IMR-90 (cell line): Measurements from ENCODE around the gene FER. TPM values are rescaled to one million over a fixed set of nuclear protein-coding genes. Genes with fewer than 3 reads are reported as not detected.

Experiments
- ATAC-seq: fragments of 200-7000 bp; cut with Tn5 transposase; 2 replicates; pipeline ENCODE4 v1.9.1; 2020; ENCODE audit warnings: low read depth, mild to moderate bottlenecking, moderate library complexity
- BruUV-seq: library from RNA; stranded (reverse); fragments of 400-500 nt; replicated peaks from 2 replicates; lab custom pipeline; 2021; lab: Mats Ljungman, UMichigan
- CTCF ChIA-PET: fragments of 300-600 bp; formaldehyde crosslinking; extraction: SDS; loops from one replicate; lab custom pipeline; 2021; ENCODE audit warnings: antibody characterized with exemption; lab: Yijun Ruan, JAX
- POLR2A ChIA-PET: fragments of 300-600 bp; sonication (Branson Sonifier 250); formaldehyde crosslinking; loops from one replicate; lab custom pipeline; 2022; ENCODE audit warnings: antibody characterized with exemption; ENCODE audit not compliant: unreplicated experiment; lab: Charles Lee
- DNase-seq: peaks from one replicate; pipeline ENCODE4 v3.0.0; 2013
- H2AFZ ChIP-seq: replicated peaks from 2 replicates; pipeline ENCODE3; 2013; ENCODE audit warnings: low read length, mild to moderate bottlenecking; ENCODE audit not compliant: poor library complexity
- H2AK5ac ChIP-seq: 2 replicates; pipeline ENCODE4 v1.6.1; 2013; ENCODE audit warnings: low read depth, low read length, inconsistent platforms
- H2AK9ac ChIP-seq: replicated peaks from 2 replicates; pipeline ENCODE3; 2013; ENCODE audit warnings: mild to moderate bottlenecking, low read depth, low read length, moderate library complexity; ENCODE audit not compliant: poor library complexity
- H2BK120ac ChIP-seq: 2 replicates; pipeline ENCODE4 v1.6.1; 2013; ENCODE audit warnings: low read depth, low read length, inconsistent platforms
- H2BK15ac ChIP-seq: 3 replicates; pipeline ENCODE4 v1.6.1; 2013; ENCODE audit warnings: low read depth, low read length, inconsistent platforms
- H2BK20ac ChIP-seq: 2 replicates; pipeline ENCODE4 v1.6.1; 2013; ENCODE audit warnings: low read depth, mild to moderate bottlenecking, inconsistent platforms, low read length, moderate library complexity
- H2BK5ac ChIP-seq: 2 replicates; pipeline ENCODE4 v1.6.1; 2013; ENCODE audit warnings: mild to moderate bottlenecking, low read depth, low read length, inconsistent platforms; ENCODE audit not compliant: poor library complexity, severe bottlenecking
- H3K14ac ChIP-seq: replicated peaks from 2 replicates; pipeline ENCODE4 v1.6.1; 2013; ENCODE audit warnings: low read depth, low read length, inconsistent platforms
- H3K18ac ChIP-seq: 2 replicates; pipeline ENCODE4 v1.6.1; 2013; ENCODE audit warnings: low read depth, low read length, control low read depth
- H3K23ac ChIP-seq: 2 replicates; pipeline ENCODE4 v1.6.1; 2013; ENCODE audit warnings: low read depth, low read length, inconsistent platforms
- H3K27ac ChIP-seq: 2 replicates; pipeline ENCODE4 v1.5.1; 2013; ENCODE audit warnings: mild to moderate bottlenecking, control low read depth, low read length; ENCODE audit not compliant: insufficient read depth
- H3K27me3 ChIP-seq: 2 replicates; pipeline ENCODE4 v1.6.1; 2013; ENCODE audit warnings: low read length; ENCODE audit not compliant: control insufficient read depth, insufficient read depth
- H3K36me3 ChIP-seq: 2 replicates; pipeline ENCODE4 v1.6.1; 2013; ENCODE audit warnings: low read length, mixed read lengths; ENCODE audit not compliant: control insufficient read depth, insufficient read depth
- H3K4ac ChIP-seq: 2 replicates; pipeline ENCODE4 v1.6.1; 2013; ENCODE audit warnings: low read depth, low read length, inconsistent platforms
- H3K4me1 ChIP-seq: 2 replicates; pipeline ENCODE4 v1.6.1; 2013; ENCODE audit warnings: low read length, mixed read lengths; ENCODE audit not compliant: control insufficient read depth, insufficient read depth
- H3K4me2 ChIP-seq: 2 replicates; pipeline ENCODE4 v1.6.1; 2013; ENCODE audit warnings: low read depth, mild to moderate bottlenecking, control low read depth, low read length, moderate library complexity
- H3K4me3 ChIP-seq: 2 replicates; pipeline ENCODE4 v1.5.1; 2013; ENCODE audit warnings: low read depth, mild to moderate bottlenecking, control low read depth, low read length, moderate library complexity; ENCODE audit not compliant: insufficient read depth
- H3K56ac ChIP-seq: 2 replicates; pipeline ENCODE4 v1.6.1; 2013; ENCODE audit warnings: low read length, inconsistent platforms; ENCODE audit not compliant: insufficient read depth; ENCODE audit errors: extremely low read depth
- H3K79me1 ChIP-seq, 2 experiments: 2 replicates each; pipeline ENCODE4 v1.6.1; 2013; ENCODE audit warnings: low read length in 2 of 2, inconsistent platforms in 1 of 2, low read depth in 1 of 2
- H3K9ac ChIP-seq: 2 replicates; pipeline ENCODE4 v1.6.1; 2013; ENCODE audit warnings: low read depth, low read length, control low read depth
- H3K9me1 ChIP-seq: 2 replicates; pipeline ENCODE4 v1.6.1; 2013; ENCODE audit warnings: low read length, inconsistent platforms; ENCODE audit not compliant: insufficient read depth
- H3K9me3 ChIP-seq: 2 replicates; pipeline ENCODE4 v1.6.1; 2013; ENCODE audit warnings: low read length; ENCODE audit not compliant: control insufficient read depth, insufficient read depth
- H4K20me1 ChIP-seq: 2 replicates; pipeline ENCODE4 v1.6.1; 2013; ENCODE audit warnings: low read length, inconsistent platforms; ENCODE audit not compliant: insufficient read depth
- H4K5ac ChIP-seq: 2 replicates; pipeline ENCODE4 v1.6.1; 2013; ENCODE audit warnings: mild to moderate bottlenecking, low read depth, low read length, control low read depth
- H4K8ac ChIP-seq, 2 experiments: 2 replicates each; pipeline ENCODE4 v1.6.1; 2013; ENCODE audit warnings: low read depth in 2 of 2, low read length in 2 of 2, control low read depth in 1 of 2, inconsistent platforms in 1 of 2
- H4K91ac ChIP-seq: 2 replicates; pipeline ENCODE4 v1.6.1; 2013; ENCODE audit warnings: low read depth, low read length, inconsistent platforms; ENCODE audit not compliant: insufficient read depth
- MAFK ChIP-seq: IDR thresholded peaks from 2 replicates; pipeline ENCODE4 v1.6.1; 2012; ENCODE audit warnings: low read depth, low read length, improper control_type of control experiment
- POLR2A ChIP-seq: IDR thresholded peaks from 2 replicates; pipeline ENCODE4 v1.6.1; 2012; ENCODE audit warnings: mild to moderate bottlenecking, low read depth, low read length
- WGBS, 2 experiments: methylation state at CpG; one replicate each; pipeline versions ENCODE4 v1.1.5 to v1.1.7; 2013; ENCODE audit warnings: missing lambda C conversion rate in 2 of 2; ENCODE audit not compliant: insufficient read length in 1 of 2; ENCODE audit errors: extremely low coverage in 2 of 2; 5-methylcytosine and 5-hydroxymethylcytosine counted together
- dilution Hi-C: fragments of 300-500 bp; cut with HindIII; formaldehyde crosslinking; loops from one replicate; pipeline ENCODE4 v1.14.3; 2018; ENCODE audit warnings: low sequenced_read_pairs; ENCODE audit not compliant: unreplicated experiment
- in situ Hi-C: fragments of 300-500 bp; cut with MboI; formaldehyde crosslinking; loops from 3 replicates; pipeline ENCODE4 v1.14.3; 2019; ENCODE audit warnings: low sequenced_read_pairs, inconsistent platforms, mixed read lengths
- intact Hi-C: fragments of 100-400 bp; cut with micrococcal nuclease; formaldehyde crosslinking; loops from 2 replicates; pipeline ENCODE4 v1.10.0; 2022
- polyA plus RNA-seq, 3 experiments: library from polyadenylated mRNA; depleted of rRNA; stranded (reverse); fragments of >200 nt; gene quantifications; 2 replicates each; pipeline ENCODE4 v1.2.3, GENCODE V29; 2012; ENCODE audit warnings: low replicate concordance in 1 of 3
- total RNA-seq: library from RNA; depleted of rRNA; stranded (reverse); fragments of >200 nt; gene quantifications from 2 replicates; pipeline ENCODE4 v1.2.3, GENCODE V29; 2012

FER gene
- total and polyA plus RNA-seq, 2 of the 4 experiments (the other 2 are of a cell fraction) = 3.5 to 32.4 TPM

DNA sequence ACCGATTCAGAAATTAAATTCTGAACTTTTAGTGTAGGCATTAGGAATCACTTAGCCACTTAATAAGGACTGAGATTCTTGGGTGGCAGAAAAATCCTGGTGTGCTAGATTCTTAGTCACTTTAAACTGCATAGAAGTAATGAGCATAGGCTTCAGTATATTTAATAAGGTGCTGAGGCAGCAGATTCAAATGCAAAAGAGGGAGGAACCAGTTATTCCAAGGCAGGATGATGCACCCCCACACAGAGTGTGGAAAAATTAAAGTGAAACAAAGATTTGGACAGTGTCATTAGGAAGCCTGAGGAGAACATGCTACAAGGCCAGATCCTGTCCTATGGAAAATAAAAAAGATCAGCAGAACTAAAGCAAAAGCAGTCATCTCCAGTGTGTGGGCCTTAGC lies 444.3 kb downstream of the FER start:
- in situ Hi-C loops (no loop called here), dilution Hi-C loops (no loop called here), intact Hi-C loops (no loop called here)
- CTCF ChIA-PET = no interaction called here
- H2BK5ac ChIP-seq = no peak overlapping the region
- no peak overlapping the region for H3K27ac ChIP-seq
- BruUV-seq = no TSS peak
- no peak overlapping the region for H3K9ac ChIP-seq
- H3K9me3 ChIP-seq = no peaks in the 10 kb centered on the region
- no peak overlapping the region for H3K4me2 ChIP-seq
- POLR2A ChIA-PET = no interaction called here
- DNase-seq (no peak), ATAC-seq (no peak)
- no peak overlapping the region for H2BK120ac ChIP-seq
- H4K8ac ChIP-seq = no peak overlapping the region
- H3K18ac ChIP-seq = no peak overlapping the region
- H3K27me3 ChIP-seq = no peaks in the 10 kb centered on the region
- no peak overlapping the region for H3K56ac ChIP-seq
- no peak overlapping the region for H2AK9ac ChIP-seq
- no peak overlapping the region for H4K91ac ChIP-seq
- peaks cover 5% of the 10 kb centered on the region; the same call in 1 of the 2 replicates for H3K4me1 ChIP-seq
- no peak overlapping the region for H3K4me3 ChIP-seq
- H3K79me1 ChIP-seq = no peaks in the 10 kb centered on the region
- no peak overlapping the region for H4K5ac ChIP-seq
- no peak overlapping the region for H3K14ac ChIP-seq
- H3K9me1 ChIP-seq = no peaks in the 10 kb centered on the region
- H4K20me1 ChIP-seq = no peaks in the 10 kb centered on the region
- H2AK5ac ChIP-seq = no peak overlapping the region
- WGBS, 2 experiments = no CpG with 5 or more reads among the region's 1 CpG
- no peak overlapping the region for H2AFZ ChIP-seq
- no peak overlapping the region for H3K23ac ChIP-seq
- no peak overlapping the region for H2BK15ac ChIP-seq
- peaks cover 2% of the 10 kb centered on the region for H3K36me3 ChIP-seq
- no peak overlapping the region for H3K4ac ChIP-seq
- H2BK20ac ChIP-seq = no peak overlapping the region
- TF ChIP-seq MAFK (peak; percentile 64), POLR2A (no peak)
